ENCODE measurements around the gene ASAP2.

Gene ASAP2

DNA sequence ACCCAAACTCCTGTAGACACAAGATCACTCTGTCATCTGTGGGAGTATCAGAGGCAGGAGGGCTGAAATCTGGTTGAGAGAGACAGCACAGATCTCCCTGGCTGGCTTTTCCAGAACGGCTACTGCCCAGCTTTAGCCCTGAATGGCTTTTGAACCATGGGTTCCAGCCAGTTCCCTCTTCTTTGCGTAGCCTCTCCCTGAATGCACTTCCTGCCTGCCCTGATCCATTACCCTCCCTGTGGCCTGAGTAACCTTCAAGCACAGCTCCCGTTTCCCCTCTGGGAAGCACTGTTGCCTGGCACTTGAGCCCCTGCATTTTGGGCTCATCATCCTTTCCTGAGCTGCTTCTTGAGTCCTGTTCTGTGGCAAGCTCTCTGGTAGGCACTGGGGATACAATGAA lies 68.8 kb downstream of the ASAP2 start:
- no peak for DNase-seq (ENCODE audit: low spot score)

DNA sequence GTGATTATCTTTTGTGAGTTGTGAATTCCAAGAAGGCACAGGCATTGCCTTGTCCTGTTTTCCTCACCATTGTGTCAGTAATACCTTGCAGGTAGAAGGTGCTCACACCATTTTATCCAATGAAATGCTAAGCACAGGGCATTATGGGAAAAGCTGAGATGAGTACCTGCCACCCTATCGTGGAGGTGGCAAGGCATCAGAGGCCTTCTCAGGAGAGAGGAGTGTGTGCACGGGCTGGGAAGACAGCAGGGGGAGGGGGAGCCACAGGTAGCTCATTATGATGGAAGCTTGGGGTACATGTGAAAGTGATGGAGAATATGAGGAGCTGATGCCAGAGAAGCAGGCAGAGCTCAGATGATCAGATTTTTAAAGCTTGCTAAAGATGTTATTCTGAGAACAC lies 69.5 kb downstream of the ASAP2 start:
- DNase-seq (ENCODE audit: low spot score) = no peak

- no peak for DNase-seq (ENCODE audit: low spot score)
Observed at GRCh38 chr2:9276901-9277451, 70.4 kb downstream of the ASAP2 start.

DNA sequence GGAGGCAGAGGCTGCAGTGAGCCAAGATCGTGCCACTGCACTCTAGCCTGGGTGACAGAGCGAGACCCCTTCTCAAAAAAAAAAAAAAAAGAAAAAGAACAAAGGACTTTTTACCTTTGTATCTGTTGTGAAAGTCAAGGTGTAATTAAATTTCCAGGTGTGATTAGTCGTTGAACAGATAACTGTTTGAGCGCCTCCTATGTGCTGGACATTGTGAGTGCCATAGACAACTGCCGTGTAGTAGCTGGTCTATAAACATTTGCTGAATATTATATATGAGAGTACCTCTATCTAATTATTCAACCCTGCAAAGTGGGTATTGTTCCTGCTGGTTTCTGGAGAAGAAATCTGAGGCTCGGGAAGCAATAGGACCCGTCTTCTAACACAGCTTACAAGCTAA lies 71.8 kb downstream of the ASAP2 start:
- no peak for DNase-seq (ENCODE audit: low spot score)

- no peak for DNase-seq (ENCODE audit: low spot score)
Observed at GRCh38 chr2:9279426-9279825, 72.8 kb downstream of the ASAP2 start.

GRCh38 chr2:9280224-9280623 lies 73.6 kb downstream of the ASAP2 start:
- no peak for DNase-seq (ENCODE audit: low spot score)

DNA sequence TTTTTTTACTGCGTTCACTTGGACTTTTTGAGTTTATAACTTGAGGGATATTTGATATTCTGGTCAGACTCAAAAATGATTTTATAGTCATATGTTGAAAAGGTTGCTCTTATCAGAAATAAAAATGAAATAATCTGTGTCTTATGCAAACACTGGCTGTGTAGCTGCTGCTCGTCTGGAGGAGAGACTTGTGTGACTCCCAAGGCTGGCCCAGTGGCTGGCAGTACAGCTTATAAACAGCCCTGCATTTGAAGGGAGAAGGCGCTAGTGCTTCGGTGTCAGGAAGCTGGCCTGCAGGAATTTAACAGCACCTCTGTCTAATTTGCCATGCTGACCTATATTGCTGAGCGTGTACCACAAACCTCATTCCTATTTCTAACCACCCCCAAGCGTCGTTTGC lies 74.5 kb downstream of the ASAP2 start:
- DNase-seq (ENCODE audit: low spot score) = no peak

DNA sequence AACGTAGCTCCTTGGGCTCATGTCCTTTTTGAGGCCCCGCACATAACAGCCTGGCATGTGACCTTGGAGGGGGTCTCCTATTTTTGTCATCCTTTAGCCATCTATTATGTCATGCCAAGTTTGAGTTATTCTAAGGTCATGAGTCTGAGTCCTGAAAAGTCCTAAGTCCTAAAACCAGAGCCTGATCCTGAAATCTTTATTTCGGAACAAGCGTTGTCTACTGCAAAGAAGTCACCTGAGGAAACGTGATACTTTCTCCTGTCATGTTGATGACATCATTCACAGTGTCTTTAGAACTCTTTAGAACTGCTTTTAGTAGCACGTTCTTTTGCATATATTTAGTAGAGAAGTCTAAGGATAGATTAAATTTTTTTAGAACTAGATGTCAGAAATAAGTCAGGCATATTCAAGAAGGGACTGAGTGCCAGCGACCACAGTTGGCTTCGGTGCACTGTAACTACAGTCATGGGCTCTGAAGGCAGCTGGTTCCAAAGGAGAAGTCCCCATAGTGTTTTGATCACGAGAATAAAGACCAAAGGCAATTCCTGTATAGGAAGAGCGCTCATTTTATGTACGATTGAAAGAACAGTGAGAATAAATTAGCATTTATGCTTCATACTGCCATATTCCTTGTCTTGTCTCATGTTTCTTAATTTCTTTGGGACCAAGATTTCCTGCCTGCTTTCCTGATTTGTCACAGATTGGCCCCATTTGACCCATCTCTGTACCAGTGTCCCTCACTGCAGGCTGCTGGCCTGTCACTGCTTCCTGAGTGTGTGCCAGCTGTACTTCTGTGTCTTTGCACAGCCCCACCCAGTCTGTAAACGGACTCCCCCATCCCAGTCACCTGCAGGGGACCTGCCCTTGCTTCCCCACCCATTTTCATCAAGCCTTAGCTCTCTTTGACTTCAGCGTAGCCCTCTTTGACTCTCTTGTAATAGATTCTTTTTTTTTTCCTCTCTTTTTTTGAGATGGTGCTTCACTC lies 75.8 kb downstream of the ASAP2 start:
- DNase-seq (ENCODE audit: low spot score) = no peak

DNA sequence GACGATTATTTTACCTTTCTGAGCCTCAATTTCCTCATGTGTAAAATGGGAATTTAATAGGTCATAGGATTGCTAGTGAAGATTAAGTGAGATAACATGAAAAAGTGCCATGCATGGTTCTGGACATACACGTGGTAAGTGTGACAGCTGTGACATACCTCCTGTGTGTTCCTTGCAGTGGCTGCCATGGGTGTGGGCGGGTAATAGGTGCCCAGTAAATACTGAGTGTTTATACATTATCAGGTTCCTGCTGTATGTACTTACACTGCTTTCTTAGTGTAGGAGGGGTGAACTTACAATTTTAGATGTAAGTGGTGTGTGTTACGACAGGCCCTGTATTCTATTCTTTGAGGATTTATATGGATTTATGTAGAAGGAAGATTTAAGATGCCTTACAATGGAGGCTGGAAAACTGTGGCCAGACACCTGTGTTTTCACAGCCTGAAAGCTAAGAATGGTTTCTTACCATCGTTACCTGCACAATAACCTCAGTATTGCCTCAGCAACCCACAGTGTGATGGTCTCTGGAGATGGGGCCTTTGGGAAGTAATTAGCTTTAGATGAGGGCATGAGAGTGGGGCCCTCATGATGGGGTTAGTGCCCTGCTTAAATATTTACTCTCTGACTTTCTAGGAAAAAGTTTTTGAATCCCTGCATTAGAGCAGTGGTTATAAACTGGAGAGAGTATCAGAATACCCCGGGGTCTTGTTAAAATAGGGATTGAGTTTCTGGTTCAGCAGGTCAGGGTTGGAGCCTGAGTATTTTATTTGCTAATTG lies 78.1 kb downstream of the ASAP2 start:
- DNase-seq (ENCODE audit: low spot score) = no peak

DNA sequence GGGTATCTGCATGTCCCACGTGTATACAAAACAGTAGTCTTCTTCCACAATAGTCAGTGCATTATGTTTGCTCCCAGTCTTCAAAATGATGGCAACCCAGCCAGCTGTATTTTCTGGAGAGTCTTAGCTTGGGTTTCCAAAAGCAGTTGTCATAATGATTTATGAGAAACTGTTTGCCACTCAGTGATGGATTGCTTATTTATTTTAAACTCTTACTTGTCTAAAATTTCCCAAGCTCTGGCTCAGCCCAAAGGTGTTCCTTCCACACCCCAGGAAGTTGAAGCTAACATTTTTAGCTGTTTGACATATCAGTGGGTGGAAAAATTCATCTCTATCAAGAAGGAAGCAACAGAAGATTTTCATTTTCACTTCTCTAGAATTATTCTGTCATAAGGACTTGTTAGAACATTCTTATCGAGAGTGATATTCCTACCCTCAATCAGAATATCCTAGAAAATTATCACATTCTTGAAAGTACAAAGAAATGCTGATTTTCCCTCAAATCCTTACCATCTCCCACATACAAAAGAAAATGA lies 78.8 kb downstream of the ASAP2 start:
- no peak for DNase-seq (ENCODE audit: low spot score)

GRCh38 chr2:9285921-9286320 lies 79.3 kb downstream of the ASAP2 start:
- no peak for DNase-seq (ENCODE audit: low spot score)

GRCh38 chr2:9286554-9287399 lies 80.2 kb downstream of the ASAP2 start:
- peak; percentile 89 for DNase-seq (ENCODE audit: low spot score)

- peak; percentile 98 for DNase-seq (ENCODE audit: low spot score)
Observed at GRCh38 chr2:9287400-9288045, 80.9 kb downstream of the ASAP2 start.

- peak; percentile 69 for DNase-seq (ENCODE audit: low spot score)
Observed at GRCh38 chr2:9288233-9288632, 81.6 kb downstream of the ASAP2 start.

DNA sequence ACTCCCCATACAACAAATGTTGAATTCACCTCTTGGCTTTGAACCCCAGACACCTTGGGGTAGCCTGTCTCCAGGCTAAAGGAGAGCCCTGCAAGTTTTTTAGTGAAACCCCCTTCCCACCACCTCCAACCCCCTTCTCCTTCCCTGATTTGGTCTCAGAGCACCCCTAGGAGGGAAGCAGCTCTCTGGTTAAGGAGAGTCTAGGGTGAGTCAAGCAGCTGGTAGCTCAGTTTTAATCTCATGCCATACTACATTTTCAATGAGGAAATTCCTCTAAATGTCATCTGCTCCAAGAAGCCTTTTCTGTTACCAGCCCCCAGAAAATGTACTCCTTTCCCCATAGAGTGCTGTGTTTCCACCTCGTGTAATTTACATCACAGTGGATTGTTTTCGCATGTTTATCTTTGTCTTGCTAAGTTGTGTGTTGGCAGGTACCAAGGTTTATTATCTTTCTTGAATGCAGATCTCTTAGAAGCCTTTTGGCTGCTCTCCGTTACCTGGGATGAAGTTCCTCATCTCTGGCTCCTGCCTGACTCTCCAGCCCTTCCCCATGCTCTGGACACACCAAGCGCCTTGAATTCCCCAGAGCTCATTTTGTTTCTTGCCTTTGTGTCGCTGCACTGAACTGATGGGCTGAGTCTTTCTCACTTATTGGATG lies 82.2 kb downstream of the ASAP2 start:
- no peak for DNase-seq (ENCODE audit: low spot score)

DNA sequence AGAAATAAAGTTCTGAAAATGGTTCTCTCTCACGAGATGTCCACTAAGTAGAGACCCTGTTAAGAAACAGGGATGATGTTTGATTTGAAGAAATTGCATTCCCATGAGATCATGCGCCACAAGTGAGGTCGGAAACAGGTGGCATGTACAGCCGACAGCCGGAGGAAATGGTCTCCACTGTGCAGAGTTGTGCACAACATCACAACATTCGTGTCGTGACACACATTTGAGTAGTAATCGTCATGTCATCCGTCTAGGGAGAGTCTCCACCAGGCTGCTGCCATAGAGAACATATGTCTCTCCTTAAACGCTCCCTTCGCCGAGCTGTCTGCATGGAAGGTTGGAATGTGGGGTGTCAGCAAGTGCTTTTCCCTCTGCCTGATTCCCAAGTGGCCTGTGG lies 84.7 kb downstream of the ASAP2 start:
- no peak for DNase-seq (ENCODE audit: low spot score)

DNA sequence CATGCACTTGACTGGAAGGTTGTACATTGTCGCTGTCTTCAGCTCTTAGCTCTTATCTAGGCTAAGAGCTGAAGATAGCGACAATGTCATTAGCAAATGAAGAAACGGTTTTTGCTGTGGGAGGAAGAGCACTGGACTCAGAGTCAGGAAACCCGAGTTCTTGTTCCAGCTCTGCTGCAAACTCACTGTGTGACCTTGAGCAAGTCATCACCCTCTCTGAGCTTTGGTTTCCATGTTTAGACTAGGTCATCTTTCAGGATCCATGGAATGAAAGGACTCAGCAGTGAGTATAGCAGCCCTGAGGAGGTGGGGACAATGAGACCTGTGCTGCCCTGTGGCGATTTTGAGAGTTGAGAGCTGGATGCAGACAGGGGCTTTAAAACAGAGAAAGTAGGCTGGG lies 85.3 kb downstream of the ASAP2 start:
- no peak for DNase-seq (ENCODE audit: low spot score)

DNA sequence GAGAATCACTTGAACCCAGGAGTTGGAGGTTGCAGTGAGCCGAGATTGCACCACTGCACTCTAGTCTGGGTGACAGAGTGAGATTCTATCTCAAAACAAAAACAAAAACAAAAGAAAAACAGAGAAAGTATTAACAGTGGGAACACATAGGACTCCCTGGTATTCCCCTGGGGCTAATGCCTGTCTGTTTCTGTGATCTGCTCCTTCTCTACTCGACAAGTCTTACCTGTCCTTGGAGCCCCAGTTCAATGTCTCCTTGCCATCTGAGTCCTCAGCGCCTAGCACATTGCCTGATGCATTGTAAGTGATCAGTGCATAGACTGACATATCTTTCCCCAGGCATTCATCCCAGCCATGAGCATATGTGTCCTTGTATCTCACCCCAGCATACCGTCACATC lies 85.8 kb downstream of the ASAP2 start:
- DNase-seq (ENCODE audit: low spot score) = no peak

GRCh38 chr2:9294764-9295163 lies 88.2 kb downstream of the ASAP2 start:
- no peak for DNase-seq (ENCODE audit: low spot score)

DNA sequence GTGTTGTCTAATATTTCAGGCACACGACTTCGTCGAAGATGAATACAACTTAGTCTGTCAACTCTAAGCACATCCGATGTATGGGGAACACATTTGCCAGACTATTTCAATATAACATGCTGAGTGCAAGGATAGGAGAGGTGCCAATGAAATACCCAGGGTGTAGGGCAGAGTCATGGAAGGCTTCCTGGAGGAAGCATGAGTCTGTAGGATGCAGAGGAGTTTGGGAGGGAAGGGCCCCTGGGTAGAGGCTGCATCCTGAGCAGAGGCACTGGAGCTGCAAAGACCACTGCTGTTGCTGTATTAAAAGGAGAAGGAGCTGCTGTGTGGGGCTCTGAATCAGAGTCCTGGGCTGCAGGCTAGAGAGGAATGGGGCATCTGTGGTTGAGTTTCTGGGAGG lies 89.9 kb downstream of the ASAP2 start:
- DNase-seq (ENCODE audit: low spot score) = no peak

DNA sequence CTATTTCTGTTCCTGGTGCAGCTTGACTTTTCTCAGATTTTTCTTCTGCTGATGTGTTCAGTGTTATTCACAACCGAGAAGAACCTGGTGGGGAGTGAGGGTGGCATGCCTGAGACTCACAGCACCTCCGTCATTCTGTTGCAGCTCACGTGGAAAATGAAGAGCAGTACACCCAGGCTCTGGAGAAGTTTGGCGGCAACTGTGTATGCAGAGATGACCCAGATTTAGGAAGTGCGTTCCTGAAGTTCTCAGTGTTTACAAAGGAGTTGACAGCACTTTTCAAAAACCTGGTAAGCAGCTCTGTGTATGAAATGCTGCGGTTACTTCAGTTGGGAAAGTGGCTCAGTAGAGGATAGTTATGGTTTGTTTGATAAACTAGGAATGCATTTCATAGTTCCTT lies 90.5 kb downstream of the ASAP2 start:
- no peak for DNase-seq (ENCODE audit: low spot score)

Data from SW480 (cell line).